ENCODE measurements around the gene PTPN13.

The PTPN13 gene

GRCh38 chr4:86593688-86594558 is at the start of gene PTPN13:
Gene PTPN13 (plus strand): TSS chr4:86594315. CDS start chr4:86635257, 40,942 bp downstream.
- in situ Hi-C loops (cut with MboI; ENCODE audit: low pct_unique_long_range_greater_than_20kb, low sequenced_read_pairs, unreplicated experiment) = no loop called here
- peak; percentile 94 for DNase-seq (ENCODE audit: low spot score)
- TF ChIP-seq, protein P1, sequence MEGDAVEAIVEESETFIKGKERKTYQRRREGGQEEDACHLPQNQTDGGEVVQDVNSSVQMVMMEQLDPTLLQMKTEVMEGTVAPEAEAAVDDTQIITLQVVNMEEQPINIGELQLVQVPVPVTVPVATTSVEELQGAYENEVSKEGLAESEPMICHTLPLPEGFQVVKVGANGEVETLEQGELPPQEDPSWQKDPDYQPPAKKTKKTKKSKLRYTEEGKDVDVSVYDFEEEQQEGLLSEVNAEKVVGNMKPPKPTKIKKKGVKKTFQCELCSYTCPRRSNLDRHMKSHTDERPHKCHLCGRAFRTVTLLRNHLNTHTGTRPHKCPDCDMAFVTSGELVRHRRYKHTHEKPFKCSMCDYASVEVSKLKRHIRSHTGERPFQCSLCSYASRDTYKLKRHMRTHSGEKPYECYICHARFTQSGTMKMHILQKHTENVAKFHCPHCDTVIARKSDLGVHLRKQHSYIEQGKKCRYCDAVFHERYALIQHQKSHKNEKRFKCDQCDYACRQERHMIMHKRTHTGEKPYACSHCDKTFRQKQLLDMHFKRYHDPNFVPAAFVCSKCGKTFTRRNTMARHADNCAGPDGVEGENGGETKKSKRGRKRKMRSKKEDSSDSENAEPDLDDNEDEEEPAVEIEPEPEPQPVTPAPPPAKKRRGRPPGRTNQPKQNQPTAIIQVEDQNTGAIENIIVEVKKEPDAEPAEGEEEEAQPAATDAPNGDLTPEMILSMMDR (IDR thresholded peaks at IDR 0.05; ENCODE audit: extremely low read depth, insufficient read depth, missing control alignments) = peak; percentile 11

GRCh38 chr4:86547140-86547539 is 47.0 kb upstream of the PTPN13 start:
- no peak for DNase-seq (ENCODE audit: low spot score)
- in situ Hi-C loops (cut with MboI; ENCODE audit: low pct_unique_long_range_greater_than_20kb, low sequenced_read_pairs, unreplicated experiment) = no loop called here
- TF ChIP-seq, protein P1 (IDR thresholded peaks at IDR 0.05; ENCODE audit: extremely low read depth, insufficient read depth, missing control alignments) = no peak

- TF ChIP-seq, protein P1 (IDR thresholded peaks at IDR 0.05; ENCODE audit: extremely low read depth, insufficient read depth, missing control alignments) = no peak
- in situ Hi-C loops (cut with MboI; ENCODE audit: low pct_unique_long_range_greater_than_20kb, low sequenced_read_pairs, unreplicated experiment) = no loop called here
- DNase-seq (ENCODE audit: low spot score) = no peak
These were observed 44.8 kb upstream of the PTPN13 start for GRCh38 chr4:86549163-86549788.

GRCh38 chr4:86551387-86551786 is 42.7 kb upstream of the PTPN13 start:
- in situ Hi-C loops (cut with MboI; ENCODE audit: low pct_unique_long_range_greater_than_20kb, low sequenced_read_pairs, unreplicated experiment) = no loop called here
- TF ChIP-seq, protein P1 (IDR thresholded peaks at IDR 0.05; ENCODE audit: extremely low read depth, insufficient read depth, missing control alignments) = no peak
- no peak for DNase-seq (ENCODE audit: low spot score)

GRCh38 chr4:86554646-86555045 is 39.5 kb upstream of the PTPN13 start:
- in situ Hi-C loops (cut with MboI; ENCODE audit: low pct_unique_long_range_greater_than_20kb, low sequenced_read_pairs, unreplicated experiment) = no loop called here
- no peak for DNase-seq (ENCODE audit: low spot score)
- TF ChIP-seq, protein P1 (IDR thresholded peaks at IDR 0.05; ENCODE audit: extremely low read depth, insufficient read depth, missing control alignments) = no peak

- in situ Hi-C loops (cut with MboI; ENCODE audit: low pct_unique_long_range_greater_than_20kb, low sequenced_read_pairs, unreplicated experiment) = no loop called here
- no peak for DNase-seq (ENCODE audit: low spot score)
- TF ChIP-seq, protein P1 (IDR thresholded peaks at IDR 0.05; ENCODE audit: extremely low read depth, insufficient read depth, missing control alignments) = no peak
These were observed 37.2 kb upstream of the PTPN13 start for GRCh38 chr4:86556791-86557415.
